HepG2 (cell line): Measurements from ENCODE around the gene TTLL11. TPM values are rescaled to one million over a fixed set of nuclear protein-coding genes. Genes with fewer than 3 reads are reported as not detected.
A peak's percentile ranks its signal among the peaks of the same experiment; 100 is the strongest.

Experiments
- ARNTL ChIP-seq: sonication (generic); formaldehyde crosslinking; IDR thresholded peaks from 2 replicates; pipeline ENCODE4 v1.4.0; 2020; ENCODE audit warnings: mild to moderate bottlenecking, missing genetic modification reagents
- CSRNP1 ChIP-seq: sonication (generic); formaldehyde crosslinking; IDR thresholded peaks from 2 replicates; pipeline ENCODE4 v1.8.1; 2023; ENCODE audit warnings: mild to moderate bottlenecking, missing genetic modification reagents
- HIC2 ChIP-seq: sonication (generic); formaldehyde crosslinking; IDR thresholded peaks from 2 replicates; pipeline ENCODE4 v1.9.0; 2022; ENCODE audit warnings: low read depth, missing genetic modification reagents
- HOXD1 ChIP-seq: sonication (generic); formaldehyde crosslinking; IDR thresholded peaks from 2 replicates; pipeline ENCODE4 v1.5.0; 2020; ENCODE audit warnings: missing genetic modification reagents
- PCBP1 ChIP-seq: fragments of 200-400 bp; formaldehyde crosslinking; IDR thresholded peaks from 2 replicates; pipeline ENCODE4 v1.6.1; 2017; ENCODE audit warnings: mild to moderate bottlenecking, low read depth, low read length, borderline replicate concordance
- POGK ChIP-seq: sonication (generic); formaldehyde crosslinking; conservative IDR thresholded peaks from 2 replicates; pipeline ENCODE4 v1.8.0; 2022; ENCODE audit warnings: mild to moderate bottlenecking, moderate library complexity, missing genetic modification reagents
- REL ChIP-seq: sonication (generic); formaldehyde crosslinking; conservative IDR thresholded peaks from 2 replicates; pipeline ENCODE4 v1.8.0; 2022; ENCODE audit warnings: mild to moderate bottlenecking, missing genetic modification reagents, moderate library complexity
- TEAD2 ChIP-seq: sonication (generic); formaldehyde crosslinking; IDR thresholded peaks from 2 replicates; pipeline ENCODE4 v1.9.0; 2021; ENCODE audit warnings: missing genetic modification reagents
- ZNF451 ChIP-seq: sonication (generic); formaldehyde crosslinking; IDR thresholded peaks from 2 replicates; pipeline ENCODE4 v1.5.0; 2020; ENCODE audit warnings: mild to moderate bottlenecking, missing genetic modification reagents
- ZNF570 ChIP-seq: sonication (generic); formaldehyde crosslinking; IDR thresholded peaks from 2 replicates; pipeline ENCODE4 v1.4.0; 2020; ENCODE audit warnings: mild to moderate bottlenecking, missing genetic modification reagents, borderline replicate concordance
- ZNF574 ChIP-seq: sonication (generic); formaldehyde crosslinking; IDR thresholded peaks from 2 replicates; pipeline ENCODE4 v1.4.0; 2020; ENCODE audit warnings: missing genetic modification reagents
- polyA plus RNA-seq, 8 experiments: library from polyadenylated mRNA; depleted of rRNA in 3 of 8; stranded (reverse) in 7 of 8; unstranded in 1 of 8; fragments of >200 nt; fragmentation: Illumina TruSeq in 4 of 8; extraction: Trizol in 4 of 8; gene quantifications; 2 replicates each; pipeline versions ENCODE4 v1.2.1 to v1.2.3, GENCODE V29; 2011 to 2016; ENCODE audit warnings: low read depth in 4 of 8, missing spikeins in 1 of 8, mixed read lengths in 1 of 8; ENCODE audit not compliant: insufficient read depth in 1 of 8
- total RNA-seq, 5 experiments: library from RNA; depleted of rRNA; stranded (reverse); fragments of >200 nt; fragmentation: Illumina TruSeq; extraction: Trizol; gene quantifications; 2 replicates each; pipeline ENCODE4 v1.2.3, GENCODE V29; 2016; ENCODE audit warnings: low read depth in 1 of 5
- TF ChIP-seq, protein P1 (sequence below): IDR thresholded peaks from 2 replicates; pipeline ENCODE4 v1.6.1; 2016; ENCODE audit warnings: control low read depth
- TF ChIP-seq, protein P2 (sequence below): sonication (generic); formaldehyde crosslinking; IDR thresholded peaks from 2 replicates; pipeline ENCODE4 v1.5.0; 2020; ENCODE audit warnings: missing genetic modification reagents, mild to moderate bottlenecking, borderline replicate concordance
- TF ChIP-seq, protein P3 (sequence below): sonication (generic); formaldehyde crosslinking; IDR thresholded peaks from 2 replicates; pipeline ENCODE4 v1.4.0; 2020; ENCODE audit warnings: missing genetic modification reagents, borderline replicate concordance

Gene TTLL11
- total and polyA plus RNA-seq, 2 of the 13 experiments (the other 11 are each of a cell fraction or from before 2014, with no cell fraction given) = 4.5 to 5.2 TPM

GRCh38 chr9:122092611-122093506, at the start of gene TTLL11 (continued):
- TF ChIP-seq, protein P1, sequence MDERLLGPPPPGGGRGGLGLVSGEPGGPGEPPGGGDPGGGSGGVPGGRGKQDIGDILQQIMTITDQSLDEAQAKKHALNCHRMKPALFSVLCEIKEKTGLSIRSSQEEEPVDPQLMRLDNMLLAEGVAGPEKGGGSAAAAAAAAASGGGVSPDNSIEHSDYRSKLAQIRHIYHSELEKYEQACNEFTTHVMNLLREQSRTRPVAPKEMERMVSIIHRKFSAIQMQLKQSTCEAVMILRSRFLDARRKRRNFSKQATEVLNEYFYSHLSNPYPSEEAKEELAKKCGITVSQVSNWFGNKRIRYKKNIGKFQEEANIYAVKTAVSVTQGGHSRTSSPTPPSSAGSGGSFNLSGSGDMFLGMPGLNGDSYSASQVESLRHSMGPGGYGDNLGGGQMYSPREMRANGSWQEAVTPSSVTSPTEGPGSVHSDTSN (CRISPR knock-in tag) = no peak; the same call in 1 of the 2 replicates
- TF ChIP-seq CSRNP1 = peak; percentile 72; the same call in 1 of the 2 replicates
- TF ChIP-seq, protein P2, sequence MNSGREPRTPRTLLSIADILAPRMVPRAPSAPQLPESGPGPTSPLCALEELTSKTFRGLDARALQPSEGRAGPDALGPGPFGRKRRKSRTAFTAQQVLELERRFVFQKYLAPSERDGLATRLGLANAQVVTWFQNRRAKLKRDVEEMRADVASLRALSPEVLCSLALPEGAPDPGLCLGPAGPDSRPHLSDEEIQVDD (CRISPR knock-in tag) = no peak
- peak; percentile 67; the same call in 1 of the 2 replicates for TF ChIP-seq ARNTL (CRISPR knock-in tag)
- no peak for TF ChIP-seq HIC2 (CRISPR knock-in tag)
- TF ChIP-seq PCBP1 = no peak
- TF ChIP-seq ZNF451 (CRISPR knock-in tag) = peak; percentile 42; the same call in 1 of the 2 replicates
- TF ChIP-seq ZNF570 (CRISPR knock-in tag) = no peak
- TF ChIP-seq TEAD2 (CRISPR knock-in tag) = no peak
- peak; percentile 63; the same call in 1 of the 2 replicates for TF ChIP-seq POGK
- no peak for TF ChIP-seq REL (CRISPR knock-in tag)
- peak; percentile 28; the same call in 1 of the 2 replicates for TF ChIP-seq HOXD1
- peak; percentile 93 for TF ChIP-seq ZNF574
- TF ChIP-seq, protein P3, sequence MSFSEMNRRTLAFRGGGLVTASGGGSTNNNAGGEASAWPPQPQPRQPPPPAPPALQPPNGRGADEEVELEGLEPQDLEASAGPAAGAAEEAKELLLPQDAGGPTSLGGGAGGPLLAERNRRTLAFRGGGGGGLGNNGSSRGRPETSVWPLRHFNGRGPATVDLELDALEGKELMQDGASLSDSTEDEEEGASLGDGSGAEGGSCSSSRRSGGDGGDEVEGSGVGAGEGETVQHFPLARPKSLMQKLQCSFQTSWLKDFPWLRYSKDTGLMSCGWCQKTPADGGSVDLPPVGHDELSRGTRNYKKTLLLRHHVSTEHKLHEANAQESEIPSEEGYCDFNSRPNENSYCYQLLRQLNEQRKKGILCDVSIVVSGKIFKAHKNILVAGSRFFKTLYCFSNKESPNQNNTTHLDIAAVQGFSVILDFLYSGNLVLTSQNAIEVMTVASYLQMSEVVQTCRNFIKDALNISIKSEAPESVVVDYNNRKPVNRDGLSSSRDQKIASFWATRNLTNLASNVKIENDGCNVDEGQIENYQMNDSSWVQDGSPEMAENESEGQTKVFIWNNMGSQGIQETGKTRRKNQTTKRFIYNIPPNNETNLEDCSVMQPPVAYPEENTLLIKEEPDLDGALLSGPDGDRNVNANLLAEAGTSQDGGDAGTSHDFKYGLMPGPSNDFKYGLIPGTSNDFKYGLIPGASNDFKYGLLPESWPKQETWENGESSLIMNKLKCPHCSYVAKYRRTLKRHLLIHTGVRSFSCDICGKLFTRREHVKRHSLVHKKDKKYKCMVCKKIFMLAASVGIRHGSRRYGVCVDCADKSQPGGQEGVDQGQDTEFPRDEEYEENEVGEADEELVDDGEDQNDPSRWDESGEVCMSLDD (CRISPR knock-in tag) = 0 out of 2 replicates have a peak, but pooled peaks have one; percentile 21
